Osteoblast (primary cell): ENCODE data around the gene DLGAP1. TPM values are rescaled to one million over a fixed set of nuclear protein-coding genes. Genes with fewer than 3 reads are reported as not detected.

Experiments used
- DNase-seq: peaks from one replicate; pipeline ENCODE4 v3.0.0; 2011; ENCODE audit warnings: low spot score, mixed read lengths; ENCODE audit not compliant: insufficient read length; ENCODE audit errors: missing footprints
- H2AFZ ChIP-seq: 2 replicates; pipeline ENCODE4 v1.6.0; 2011; ENCODE audit warnings: mild to moderate bottlenecking, low read length
- H3K27ac ChIP-seq: 2 replicates; pipeline ENCODE4 v1.5.1; 2011; ENCODE audit warnings: mild to moderate bottlenecking, low read depth, low read length, moderate library complexity
- H3K27me3 ChIP-seq: 2 replicates; pipeline ENCODE4 v1.6.0; 2012; ENCODE audit warnings: mild to moderate bottlenecking, control low read depth, inconsistent platforms, low read length, moderate library complexity; ENCODE audit not compliant: insufficient read depth
- H3K36me3 ChIP-seq: 2 replicates; pipeline ENCODE4 v1.5.1; 2011; ENCODE audit warnings: mild to moderate bottlenecking, low read length, control low read depth, moderate library complexity; ENCODE audit not compliant: insufficient read depth
- H3K4me1 ChIP-seq: 2 replicates; pipeline ENCODE4 v1.5.1; 2011; ENCODE audit warnings: mild to moderate bottlenecking, low read length, control low read depth, moderate library complexity; ENCODE audit not compliant: insufficient read depth
- H3K4me2 ChIP-seq: 2 replicates; pipeline ENCODE4 v1.6.0; 2011; ENCODE audit warnings: mild to moderate bottlenecking, low read length; ENCODE audit not compliant: insufficient read depth
- H3K4me3 ChIP-seq: fragments of 200-600 bp; sonication (generic); 3 replicates; pipeline ENCODE4 v1.5.1; 2012; ENCODE audit warnings: mild to moderate bottlenecking, low read length, inconsistent platforms; ENCODE audit not compliant: insufficient read depth
- H3K79me2 ChIP-seq: 2 replicates; pipeline ENCODE4 v1.6.0; 2012; ENCODE audit warnings: mild to moderate bottlenecking, low read length, control low read depth, inconsistent platforms; ENCODE audit not compliant: insufficient read depth
- H3K9me3 ChIP-seq: 2 replicates; pipeline ENCODE4 v1.5.1; 2011; ENCODE audit warnings: low read depth, low read length, control low read depth
- H4K20me1 ChIP-seq: 2 replicates; pipeline ENCODE4 v1.6.0; 2012; ENCODE audit warnings: mild to moderate bottlenecking, low read length, control low read depth; ENCODE audit not compliant: insufficient read depth
- total RNA-seq: library from RNA; depleted of rRNA; stranded (reverse); fragments of >200 nt; gene quantifications from 2 replicates; pipeline ENCODE4 v1.2.3, GENCODE V29; 2012
- TF ChIP-seq, protein P1 (sequence below): IDR thresholded peaks from 2 replicates; pipeline ENCODE4 v1.5.1; 2011; ENCODE audit warnings: mild to moderate bottlenecking, low read depth, low read length, moderate library complexity; ENCODE audit errors: extremely low read depth

The DLGAP1 gene
- total RNA-seq, 1 donor: not detected

GRCh38 chr18:3891245-3891644 is 563.9 kb downstream of the DLGAP1 start:
- TF ChIP-seq, protein P1, sequence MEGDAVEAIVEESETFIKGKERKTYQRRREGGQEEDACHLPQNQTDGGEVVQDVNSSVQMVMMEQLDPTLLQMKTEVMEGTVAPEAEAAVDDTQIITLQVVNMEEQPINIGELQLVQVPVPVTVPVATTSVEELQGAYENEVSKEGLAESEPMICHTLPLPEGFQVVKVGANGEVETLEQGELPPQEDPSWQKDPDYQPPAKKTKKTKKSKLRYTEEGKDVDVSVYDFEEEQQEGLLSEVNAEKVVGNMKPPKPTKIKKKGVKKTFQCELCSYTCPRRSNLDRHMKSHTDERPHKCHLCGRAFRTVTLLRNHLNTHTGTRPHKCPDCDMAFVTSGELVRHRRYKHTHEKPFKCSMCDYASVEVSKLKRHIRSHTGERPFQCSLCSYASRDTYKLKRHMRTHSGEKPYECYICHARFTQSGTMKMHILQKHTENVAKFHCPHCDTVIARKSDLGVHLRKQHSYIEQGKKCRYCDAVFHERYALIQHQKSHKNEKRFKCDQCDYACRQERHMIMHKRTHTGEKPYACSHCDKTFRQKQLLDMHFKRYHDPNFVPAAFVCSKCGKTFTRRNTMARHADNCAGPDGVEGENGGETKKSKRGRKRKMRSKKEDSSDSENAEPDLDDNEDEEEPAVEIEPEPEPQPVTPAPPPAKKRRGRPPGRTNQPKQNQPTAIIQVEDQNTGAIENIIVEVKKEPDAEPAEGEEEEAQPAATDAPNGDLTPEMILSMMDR: no peak
- Histone ChIP-seq H3K36me3 (no peaks in the 10 kb centered on the region), H3K4me3 (no peak overlapping the region), H3K9me3 (no peaks in the 10 kb centered on the region), H3K79me2 (no peaks in the 10 kb centered on the region), H3K27ac (no peak overlapping the region), H2AFZ (no peak overlapping the region), H3K4me2 (no peak overlapping the region), H4K20me1 (no peaks in the 10 kb centered on the region), H3K27me3 (no peaks in the 10 kb centered on the region), H3K4me1 (peaks cover 4% of the 10 kb centered on the region)
- no peak for DNase-seq

- H3K79me2 ChIP-seq: no peaks in the 10 kb centered on the region
- H3K27ac ChIP-seq: no peak overlapping the region
- H3K4me2 ChIP-seq: no peak overlapping the region
- H3K4me3 ChIP-seq: no peak overlapping the region
- peaks cover 4% of the 10 kb centered on the region for H3K4me1 ChIP-seq
- TF ChIP-seq, protein P1: no peak
- H3K36me3 ChIP-seq: no peaks in the 10 kb centered on the region
- no peak overlapping the region for H2AFZ ChIP-seq
- H3K27me3 ChIP-seq: no peaks in the 10 kb centered on the region
- no peaks in the 10 kb centered on the region for H4K20me1 ChIP-seq
- DNase-seq: no peak
- no peaks in the 10 kb centered on the region for H3K9me3 ChIP-seq
Measured at GRCh38 chr18:3889803-3890202, 565.3 kb downstream of the DLGAP1 start.

- DNase-seq: no peak
- H3K4me2 ChIP-seq: no peak overlapping the region
- no peak overlapping the region for H3K4me3 ChIP-seq
- no peak overlapping the region for H2AFZ ChIP-seq
- H3K27ac ChIP-seq: no peak overlapping the region
- TF ChIP-seq, protein P1: no peak
- no peaks in the 10 kb centered on the region for H3K79me2 ChIP-seq
- H3K27me3 ChIP-seq: no peaks in the 10 kb centered on the region
- H3K4me1 ChIP-seq: peaks cover 4% of the 10 kb centered on the region
- H4K20me1 ChIP-seq: no peaks in the 10 kb centered on the region
- no peaks in the 10 kb centered on the region for H3K36me3 ChIP-seq
- no peaks in the 10 kb centered on the region for H3K9me3 ChIP-seq
Measured at GRCh38 chr18:3889121-3889520, 566.0 kb downstream of the DLGAP1 start.

DNA sequence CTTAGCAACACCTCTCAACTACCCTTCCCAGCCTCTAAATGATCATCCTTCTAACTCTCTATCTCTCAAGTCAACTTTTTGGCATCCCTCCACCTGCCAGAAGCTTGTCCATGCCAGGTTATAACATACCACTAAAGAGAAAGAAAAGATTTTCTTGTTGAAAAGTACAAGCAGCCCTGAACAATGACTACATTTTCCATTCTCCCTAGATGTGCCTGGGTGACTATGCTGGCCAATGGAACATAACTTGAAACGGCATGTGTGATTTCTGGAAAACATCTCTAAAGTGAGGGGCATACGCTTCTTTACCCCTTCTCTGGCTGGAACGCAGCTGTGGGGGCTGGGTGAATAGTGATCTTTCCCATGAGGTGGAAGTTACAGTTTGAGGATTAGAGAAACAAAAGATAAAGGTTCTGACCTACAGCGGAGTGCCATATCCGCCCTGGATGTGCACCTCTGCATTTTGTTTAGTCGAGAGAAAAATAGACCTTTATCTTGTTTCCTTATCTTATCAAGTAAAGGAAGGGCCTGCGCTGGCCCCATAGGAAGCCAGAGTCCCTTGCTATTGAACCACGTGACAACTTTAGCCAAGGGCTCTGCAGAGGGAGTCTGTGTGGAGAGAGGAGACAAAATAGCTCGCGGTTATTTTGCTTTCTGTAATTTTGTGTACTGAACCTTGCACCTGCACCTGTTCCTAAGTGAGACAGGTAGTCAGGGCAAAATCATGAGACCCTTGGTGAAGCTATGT is 568.4 kb downstream of the DLGAP1 start:
- no peak for DNase-seq
- H3K27me3 ChIP-seq: no peaks in the 10 kb centered on the region
- H3K9me3 ChIP-seq: no peaks in the 10 kb centered on the region
- H3K4me1 ChIP-seq: peaks cover 4% of the 10 kb centered on the region
- no peak overlapping the region for H2AFZ ChIP-seq
- H4K20me1 ChIP-seq: no peaks in the 10 kb centered on the region
- H3K79me2 ChIP-seq: no peaks in the 10 kb centered on the region
- H3K36me3 ChIP-seq: no peaks in the 10 kb centered on the region
- no peak overlapping the region for H3K4me3 ChIP-seq
- no peak overlapping the region for H3K4me2 ChIP-seq
- TF ChIP-seq, protein P1: no peak
- no peak overlapping the region for H3K27ac ChIP-seq
